Stimulated activated CD8-positive, alpha-beta memory T cell treated with anti-CD3 and anti-CD28 coated beads, Interleukin-7, amount 100 ng/mL, for 24 hours (primary cell): ENCODE measurements around the gene EMP2.

Experiments
- DNase-seq: peaks from one replicate; pipeline ENCODE4 v3.0.0-alpha.2; 2020; ENCODE audit warnings: low read depth

Gene EMP2

DNA sequence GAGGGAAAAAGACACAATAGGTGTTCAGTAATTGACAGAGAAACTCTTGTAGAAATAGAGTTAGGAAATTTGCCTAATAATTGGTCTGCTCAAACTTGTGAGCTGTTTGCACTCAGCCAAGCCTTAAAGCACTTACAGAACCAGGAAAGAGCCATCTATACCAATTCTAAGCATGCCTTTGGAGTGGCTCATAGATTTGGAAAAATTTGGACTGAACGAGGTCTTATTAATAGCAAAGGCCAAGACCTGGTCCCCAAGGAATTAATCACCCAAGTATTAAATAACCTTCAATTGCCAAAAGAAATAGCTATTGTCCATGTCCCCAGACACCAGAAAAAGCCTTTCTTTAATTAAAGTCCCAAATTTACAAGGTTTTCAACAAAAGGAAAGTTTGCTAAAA, 90.3 kb downstream of the EMP2 start:
- no peak for DNase-seq

DNA sequence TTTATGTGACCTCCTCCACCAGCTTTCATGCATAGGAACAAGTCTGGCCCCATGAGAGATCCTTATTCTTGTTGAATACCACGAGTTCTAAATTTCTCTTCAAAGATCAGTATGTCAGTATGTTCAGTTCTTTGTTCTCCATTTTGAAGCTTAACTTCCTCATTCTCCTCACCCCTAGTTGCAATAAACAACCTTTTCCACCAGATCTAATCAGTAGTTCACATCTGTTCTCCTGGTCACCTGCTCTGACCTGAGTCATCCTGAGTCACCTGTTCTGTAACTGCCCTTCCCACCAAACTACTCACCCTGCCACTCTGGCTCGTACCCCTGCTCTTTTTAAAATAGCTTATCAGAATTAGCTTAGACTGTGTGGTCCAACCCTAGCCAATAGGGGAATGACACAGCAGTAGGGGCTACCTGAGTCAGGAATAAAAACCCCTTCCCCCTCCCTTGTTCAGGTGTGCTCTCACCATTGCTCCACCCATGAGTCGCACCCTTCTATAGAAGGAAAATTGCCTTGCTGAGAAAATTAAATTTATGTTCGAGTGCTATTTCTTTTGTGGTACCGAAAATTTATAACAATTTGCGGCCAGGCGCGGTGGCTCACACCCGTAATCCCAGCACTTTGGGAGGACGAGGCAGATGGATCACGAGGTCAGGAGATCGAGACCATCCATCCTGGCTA, 94.6 kb downstream of the EMP2 start:
- DNase-seq: no peak

DNA sequence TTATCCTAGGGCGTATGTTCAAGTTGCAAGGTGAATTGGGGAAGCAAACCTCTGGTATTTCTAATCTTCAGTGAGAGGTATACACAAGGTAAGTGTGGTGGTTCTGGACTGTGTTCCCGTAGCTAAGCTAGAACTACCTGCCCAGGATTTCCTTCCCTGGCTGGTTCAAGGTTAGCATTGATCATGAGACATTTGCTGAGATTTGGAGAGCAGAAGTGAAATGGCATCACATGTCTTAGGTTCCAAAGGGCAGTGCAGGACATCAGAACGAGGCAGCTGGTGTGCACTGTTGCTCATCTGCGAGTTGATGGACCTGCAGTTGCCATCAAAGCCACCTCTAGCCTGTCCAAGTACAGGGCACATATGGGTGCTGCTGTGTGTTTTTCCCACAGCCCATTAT, 95.2 kb downstream of the EMP2 start:
- DNase-seq: no peak

DNA sequence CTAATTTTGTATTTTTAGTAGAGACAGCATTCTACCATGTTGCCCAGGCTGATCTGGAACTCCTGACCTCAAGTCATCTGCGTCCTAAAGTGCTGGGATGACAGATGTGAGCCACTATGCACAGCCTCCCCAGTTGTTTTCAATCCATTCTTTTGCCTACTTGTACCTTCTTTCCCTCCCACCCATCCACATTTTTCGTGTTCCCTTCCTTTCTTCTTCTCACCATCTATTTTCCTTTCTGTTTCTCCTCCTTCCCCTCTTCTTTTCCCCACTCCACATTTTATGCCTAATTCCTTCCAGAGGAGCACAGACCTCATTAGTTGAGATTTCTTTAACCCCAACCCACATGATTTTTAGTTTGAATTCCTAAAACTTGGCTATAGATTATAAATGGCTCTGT, 100.2 kb downstream of the EMP2 start:
- DNase-seq: no peak
